ENCODE measurements around the gene HOXB2.

The HOXB2 gene

GRCh38 chr17:48494335-48494734 lies 50.6 kb downstream of the HOXB2 start:
- H3K4me1 ChIP-seq (ENCODE audit: insufficient read depth, low read length): no peaks in the 10 kb centered on the region
- peaks cover 6% of the 10 kb centered on the region for H4K20me1 ChIP-seq (ENCODE audit: insufficient read depth, low read length)
- H3K36me3 ChIP-seq (ENCODE audit: insufficient read depth, low read length): no peaks in the 10 kb centered on the region
- no peak for TF ChIP-seq CTCF (IDR thresholded peaks at IDR 0.05; ENCODE audit: borderline replicate concordance, extremely low read depth, low read length, poor library complexity, severe bottlenecking)
- TF ChIP-seq EZH2 (IDR thresholded peaks at IDR 0.05; ENCODE audit: borderline replicate concordance, low read depth, low read length, severe bottlenecking): no peak
- H3K79me2 ChIP-seq (ENCODE audit: insufficient read depth, low read length): no peaks in the 10 kb centered on the region
- ATAC-seq (ENCODE audit: insufficient read depth, low read depth): no peak
- no peak overlapping the region for H3K4me2 ChIP-seq (ENCODE audit: insufficient read depth, low read length)
- H3K27me3 ChIP-seq (ENCODE audit: insufficient read depth, low read length, poor library complexity): peaks cover 36% of the 10 kb centered on the region
- H3K9ac ChIP-seq (ENCODE audit: low read depth, low read length): no peak overlapping the region
- H3K27ac ChIP-seq (ENCODE audit: low read length): no peak overlapping the region
- H3K9me3 ChIP-seq (ENCODE audit: insufficient read depth, low read length, severe bottlenecking): no peaks in the 10 kb centered on the region
- no peak overlapping the region for H3K4me3 ChIP-seq (ENCODE audit: low read depth in 1 of 2, low read length in 2 of 2)
- DNase-seq: no peak
- H2AFZ ChIP-seq (ENCODE audit: low read depth, low read length): no peak overlapping the region

Measured in DND-41 (cell line).